ENCODE measurements around the gene SYCE1. TPM values are rescaled to one million over a fixed set of nuclear protein-coding genes. Genes with fewer than 3 reads are reported as not detected.

Gene SYCE1
- total and polyA plus RNA-seq, 2 experiments from 2014 or later, result 0.53 TPM; not detected in 1

DNA sequence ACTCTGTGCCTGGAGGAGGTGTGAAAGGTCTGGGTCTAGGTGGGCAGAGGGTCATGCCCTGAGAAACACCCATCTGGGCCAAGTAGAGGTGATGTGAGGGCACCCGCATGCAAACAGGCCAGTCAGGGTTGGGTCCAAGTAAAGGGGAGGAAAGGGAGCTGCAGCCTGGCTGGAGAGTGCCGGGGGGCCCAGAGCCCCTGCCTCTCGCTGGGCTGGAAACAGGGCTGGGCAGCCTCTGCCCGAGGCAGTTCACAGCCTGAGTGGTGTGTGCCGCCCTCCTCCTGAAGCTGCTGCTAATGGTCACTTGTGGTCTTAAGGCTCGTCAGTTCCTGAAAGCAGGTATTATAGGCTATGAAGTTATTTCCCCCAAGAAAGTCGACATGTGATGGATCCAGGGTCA is 31.0 kb downstream of the SYCE1 start (continued):
- no peak for TF ChIP-seq ZNF462 (CRISPR knock-in tag; IDR thresholded peaks at IDR 0.05)
- TF ChIP-seq, protein P1, sequence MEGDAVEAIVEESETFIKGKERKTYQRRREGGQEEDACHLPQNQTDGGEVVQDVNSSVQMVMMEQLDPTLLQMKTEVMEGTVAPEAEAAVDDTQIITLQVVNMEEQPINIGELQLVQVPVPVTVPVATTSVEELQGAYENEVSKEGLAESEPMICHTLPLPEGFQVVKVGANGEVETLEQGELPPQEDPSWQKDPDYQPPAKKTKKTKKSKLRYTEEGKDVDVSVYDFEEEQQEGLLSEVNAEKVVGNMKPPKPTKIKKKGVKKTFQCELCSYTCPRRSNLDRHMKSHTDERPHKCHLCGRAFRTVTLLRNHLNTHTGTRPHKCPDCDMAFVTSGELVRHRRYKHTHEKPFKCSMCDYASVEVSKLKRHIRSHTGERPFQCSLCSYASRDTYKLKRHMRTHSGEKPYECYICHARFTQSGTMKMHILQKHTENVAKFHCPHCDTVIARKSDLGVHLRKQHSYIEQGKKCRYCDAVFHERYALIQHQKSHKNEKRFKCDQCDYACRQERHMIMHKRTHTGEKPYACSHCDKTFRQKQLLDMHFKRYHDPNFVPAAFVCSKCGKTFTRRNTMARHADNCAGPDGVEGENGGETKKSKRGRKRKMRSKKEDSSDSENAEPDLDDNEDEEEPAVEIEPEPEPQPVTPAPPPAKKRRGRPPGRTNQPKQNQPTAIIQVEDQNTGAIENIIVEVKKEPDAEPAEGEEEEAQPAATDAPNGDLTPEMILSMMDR (conservative IDR thresholded peaks at IDR 0.05; ENCODE audit: low read depth in 2 of 2), result no peak

- H3K9me3 Mint-ChIP-seq, result peaks cover 58% of the 10 kb centered on the region
- peaks cover 50% of the 10 kb centered on the region for H3K27me3 Mint-ChIP-seq (ENCODE audit: insufficient read depth, low read depth, poor library complexity)
- TF ChIP-seq, protein P2, sequence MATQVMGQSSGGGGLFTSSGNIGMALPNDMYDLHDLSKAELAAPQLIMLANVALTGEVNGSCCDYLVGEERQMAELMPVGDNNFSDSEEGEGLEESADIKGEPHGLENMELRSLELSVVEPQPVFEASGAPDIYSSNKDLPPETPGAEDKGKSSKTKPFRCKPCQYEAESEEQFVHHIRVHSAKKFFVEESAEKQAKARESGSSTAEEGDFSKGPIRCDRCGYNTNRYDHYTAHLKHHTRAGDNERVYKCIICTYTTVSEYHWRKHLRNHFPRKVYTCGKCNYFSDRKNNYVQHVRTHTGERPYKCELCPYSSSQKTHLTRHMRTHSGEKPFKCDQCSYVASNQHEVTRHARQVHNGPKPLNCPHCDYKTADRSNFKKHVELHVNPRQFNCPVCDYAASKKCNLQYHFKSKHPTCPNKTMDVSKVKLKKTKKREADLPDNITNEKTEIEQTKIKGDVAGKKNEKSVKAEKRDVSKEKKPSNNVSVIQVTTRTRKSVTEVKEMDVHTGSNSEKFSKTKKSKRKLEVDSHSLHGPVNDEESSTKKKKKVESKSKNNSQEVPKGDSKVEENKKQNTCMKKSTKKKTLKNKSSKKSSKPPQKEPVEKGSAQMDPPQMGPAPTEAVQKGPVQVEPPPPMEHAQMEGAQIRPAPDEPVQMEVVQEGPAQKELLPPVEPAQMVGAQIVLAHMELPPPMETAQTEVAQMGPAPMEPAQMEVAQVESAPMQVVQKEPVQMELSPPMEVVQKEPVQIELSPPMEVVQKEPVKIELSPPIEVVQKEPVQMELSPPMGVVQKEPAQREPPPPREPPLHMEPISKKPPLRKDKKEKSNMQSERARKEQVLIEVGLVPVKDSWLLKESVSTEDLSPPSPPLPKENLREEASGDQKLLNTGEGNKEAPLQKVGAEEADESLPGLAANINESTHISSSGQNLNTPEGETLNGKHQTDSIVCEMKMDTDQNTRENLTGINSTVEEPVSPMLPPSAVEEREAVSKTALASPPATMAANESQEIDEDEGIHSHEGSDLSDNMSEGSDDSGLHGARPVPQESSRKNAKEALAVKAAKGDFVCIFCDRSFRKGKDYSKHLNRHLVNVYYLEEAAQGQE (IDR thresholded peaks at IDR 0.05; ENCODE audit: unreplicated experiment), result no peak
- TF ChIP-seq ZNF331 (CRISPR knock-in tag; IDR thresholded peaks at IDR 0.05; ENCODE audit: low read depth) (no peak), ETS1 (IDR thresholded peaks at IDR 0.05) (no peak), POLR2AphosphoS5 (IDR thresholded peaks at IDR 0.05; ENCODE audit: low read depth) (no peak), EZH2 (IDR thresholded peaks at IDR 0.05; ENCODE audit: low read depth, unreplicated experiment) (no peak), JUNB (IDR thresholded peaks at IDR 0.05; ENCODE audit: unreplicated experiment) (no peak), CREB1 (CRISPR knock-in tag; IDR thresholded peaks at IDR 0.05; ENCODE audit: low read depth) (no peak), STAT1 (IDR thresholded peaks at IDR 0.05; ENCODE audit: unreplicated experiment) (no peak), EZH2phosphoT487 (IDR thresholded peaks at IDR 0.05; ENCODE audit: unreplicated experiment) (no peak), ZNF114 (CRISPR knock-in tag; IDR thresholded peaks at IDR 0.05) (no peak)
These were observed 32.5 kb downstream of the SYCE1 start for GRCh38 chr10:133532871-133533270.

More at GRCh38 chr10:133532871-133533270, 32.5 kb downstream of the SYCE1 start:
- peaks cover 3% of the 10 kb centered on the region; the same call in 2 of the 3 replicates for H3K36me3 Mint-ChIP-seq (ENCODE audit: low read depth)
- Histone ChIP-seq H3K79me2 (replicated peaks; ENCODE audit: insufficient read depth) (no peaks in the 10 kb centered on the region), H3K9me2 (ENCODE audit: insufficient read depth) (no peaks in the 10 kb centered on the region), H3F3A (replicated peaks; ENCODE audit: low read depth) (no peaks in the 10 kb centered on the region), H3K27ac (ENCODE audit: low read depth) (no peak overlapping the region), H3K36me3 (ENCODE audit: insufficient read depth) (no peaks in the 10 kb centered on the region), H3K4me2 (no peak overlapping the region), H3K4me1 (ENCODE audit: insufficient read depth) (no peaks in the 10 kb centered on the region; the same call in 1 of the 2 replicates), H2AFZ (no peak overlapping the region), H4K20me1 (replicated peaks; ENCODE audit: insufficient read depth) (no peaks in the 10 kb centered on the region), H3K4me3 (no peak overlapping the region), H3K27me3 (ENCODE audit: insufficient read depth) (peaks cover 50% of the 10 kb centered on the region)
- H3K27ac Mint-ChIP-seq, result no peak overlapping the region
- DNase-seq (ENCODE audit: low spot score) (no peak), ATAC-seq (no peak)
- peaks cover 7% of the 10 kb centered on the region; the same call in 2 of the 3 replicates for H3K4me1 Mint-ChIP-seq
- H3K4me3 Mint-ChIP-seq, result no peak overlapping the region

Measured in GM23338 (cell line).